ENCODE measurements around the gene TMCC1.
"Not testable (repeated sequence)": the region's sequence is repeated elsewhere in the genome, so short reads cannot be mapped to it uniquely, and the experiment has no call there.

TMCC1 gene

DNA sequence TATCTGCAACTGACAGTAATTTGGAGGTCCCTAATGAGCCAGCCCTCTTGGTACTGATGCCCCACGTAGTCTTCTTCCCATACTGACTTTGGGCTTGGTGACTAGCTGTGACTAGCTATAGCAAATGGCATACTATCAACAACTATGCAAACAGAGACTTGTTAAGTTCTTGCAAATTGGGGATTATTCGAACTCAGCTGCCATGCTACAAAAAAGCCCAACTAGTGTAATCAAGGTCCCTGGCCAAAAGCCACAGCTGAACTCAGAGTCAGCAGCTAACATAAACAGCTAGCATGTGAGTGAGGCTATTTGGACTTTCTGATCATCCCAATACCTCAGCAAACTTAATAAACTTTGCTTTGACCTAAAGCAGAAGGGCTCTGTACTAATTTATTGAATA lies 165.8 kb downstream of the TMCC1 start:
- DNase-seq (ENCODE audit: low read depth in 2 of 2) = no peak

DNA sequence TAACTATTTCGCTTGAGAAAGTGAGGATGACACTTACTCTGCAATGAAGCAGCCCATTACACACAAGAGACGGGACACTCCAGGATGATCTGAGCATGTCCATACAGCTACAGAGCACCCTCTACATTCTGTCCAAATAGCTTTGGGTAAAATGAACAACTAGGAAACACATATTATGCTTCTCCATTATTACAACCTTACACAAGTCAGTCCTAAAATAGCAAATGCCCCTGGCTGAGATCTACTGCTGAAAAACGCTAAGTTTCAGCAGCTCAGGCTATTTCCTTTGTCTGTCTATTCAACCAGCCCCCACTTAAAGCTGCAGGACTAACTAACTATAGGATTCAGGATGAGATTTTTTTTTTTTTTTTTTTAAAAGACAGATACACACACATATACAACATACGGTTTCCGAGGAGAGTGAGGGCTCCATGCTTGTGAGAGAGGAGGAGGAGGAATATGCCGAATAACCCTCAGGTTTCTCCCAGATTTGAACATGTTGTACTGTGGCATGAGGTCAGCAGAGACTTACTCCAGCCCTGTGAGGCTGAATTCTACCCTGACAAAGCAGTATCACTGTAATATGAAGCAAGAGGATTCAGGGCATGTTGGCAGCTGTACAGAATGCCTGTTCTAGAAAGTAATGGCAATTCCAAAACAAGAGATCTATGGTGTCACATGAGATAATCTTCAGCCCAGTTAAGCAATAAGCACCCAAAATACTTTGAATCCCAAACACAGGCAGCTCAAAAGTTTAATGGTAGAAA lies 169.8 kb downstream of the TMCC1 start:
- no peak for DNase-seq (ENCODE audit: low read depth in 2 of 2)

DNA sequence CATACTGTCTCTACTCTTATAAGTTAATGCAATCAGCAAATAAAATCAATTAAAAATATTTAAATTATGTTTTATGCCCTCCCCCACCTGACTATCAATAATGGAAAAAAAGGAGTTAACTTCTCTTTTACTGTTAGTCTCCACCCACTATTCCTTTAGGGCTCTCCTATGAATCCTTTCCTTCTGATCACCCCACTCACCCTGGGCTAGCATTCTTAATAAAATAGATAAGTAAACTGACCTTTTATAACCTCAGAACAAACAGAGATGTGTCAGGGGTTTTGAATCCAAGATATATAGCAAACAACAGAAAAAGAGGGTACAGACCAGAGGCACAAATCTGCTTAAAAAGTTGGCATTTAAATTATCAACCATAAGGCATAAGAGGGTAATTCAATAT lies 171.0 kb downstream of the TMCC1 start:
- DNase-seq (ENCODE audit: low read depth in 2 of 2) = no peak

DNA sequence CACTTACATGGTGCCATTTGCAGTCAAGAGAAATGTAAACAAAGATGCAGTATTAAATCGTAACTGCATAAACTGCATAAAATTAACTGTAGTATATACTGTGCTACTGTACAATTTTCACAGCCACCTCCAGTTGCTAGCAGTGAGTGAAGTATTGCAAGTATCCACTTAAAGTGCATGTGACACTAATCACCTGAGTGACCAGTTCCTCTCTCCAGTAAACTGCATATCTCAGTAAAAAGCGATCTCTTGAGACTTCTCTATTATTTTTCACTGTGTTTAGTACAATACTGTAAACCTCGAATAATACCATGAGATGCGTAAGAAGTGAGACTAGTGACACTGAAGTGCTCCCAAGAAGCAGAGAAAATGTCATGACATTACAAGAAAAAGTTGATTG lies 175.3 kb downstream of the TMCC1 start:
- DNase-seq (ENCODE audit: low read depth in 2 of 2) = no peak

DNA sequence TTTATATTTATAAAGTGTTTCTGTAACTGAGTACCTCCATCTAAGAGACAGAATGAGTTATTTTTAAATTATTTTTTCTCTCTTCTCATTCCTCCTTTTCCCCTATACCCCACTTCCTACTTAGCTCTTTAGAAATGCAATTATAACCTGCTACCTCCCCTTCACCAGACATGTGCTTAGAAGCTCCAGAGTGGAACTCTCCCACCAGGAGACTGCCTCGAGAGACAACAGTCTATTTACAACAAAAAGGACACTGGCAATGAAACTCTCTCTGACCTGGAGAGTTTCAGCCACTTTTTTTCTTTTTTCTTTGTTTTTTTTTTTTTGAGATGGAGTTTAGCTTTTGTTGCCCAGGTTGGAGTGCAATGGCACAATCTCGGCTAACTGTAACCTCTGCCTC lies 177.7 kb downstream of the TMCC1 start:
- no peak for DNase-seq (ENCODE audit: low read depth in 2 of 2)

DNA sequence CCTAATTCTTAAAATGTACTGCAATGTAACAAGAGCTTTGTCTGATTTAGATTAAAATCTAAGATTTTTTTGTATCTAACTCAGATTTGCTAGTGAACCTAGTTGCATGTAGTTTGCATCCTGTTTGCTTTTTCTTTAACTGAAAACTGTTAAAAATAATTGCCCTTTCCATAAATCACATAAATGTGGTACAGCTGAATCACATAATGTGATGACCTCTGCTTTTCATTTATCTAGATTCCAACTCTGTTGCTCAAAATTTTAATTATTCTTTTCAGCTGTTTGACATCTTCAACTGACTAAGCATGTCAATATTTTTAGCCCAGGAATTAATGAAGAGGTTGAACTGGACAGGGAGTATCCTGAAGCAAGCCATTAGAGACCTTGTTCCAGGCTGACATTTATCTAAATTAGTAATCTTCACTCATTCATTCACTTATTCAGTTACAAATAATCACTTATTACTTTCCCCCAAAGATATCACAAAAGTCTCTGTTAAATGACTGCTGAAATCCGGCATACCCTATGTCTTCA lies 185.1 kb downstream of the TMCC1 start:
- no peak for DNase-seq (ENCODE audit: low read depth in 2 of 2)

DNA sequence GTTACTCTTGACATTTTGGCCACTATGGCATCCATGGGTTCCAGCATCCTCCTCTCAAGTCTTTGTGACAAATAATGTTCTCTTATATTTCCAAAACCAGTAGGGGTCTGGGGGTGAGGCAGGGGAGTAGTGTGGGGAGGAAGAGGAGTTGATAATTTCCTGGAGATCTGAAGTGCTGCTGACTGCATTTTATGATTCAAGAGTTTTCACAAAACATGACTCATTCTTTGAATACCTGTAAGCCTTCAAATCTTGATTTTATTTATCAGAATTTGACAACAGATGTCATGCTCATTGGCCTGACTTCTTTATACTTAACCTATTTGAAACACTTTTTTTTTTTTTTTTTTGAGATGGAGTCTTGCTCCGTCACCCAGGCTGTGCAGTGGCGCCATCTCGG lies 188.2 kb downstream of the TMCC1 start:
- no peak for DNase-seq (ENCODE audit: low read depth in 2 of 2)

DNA sequence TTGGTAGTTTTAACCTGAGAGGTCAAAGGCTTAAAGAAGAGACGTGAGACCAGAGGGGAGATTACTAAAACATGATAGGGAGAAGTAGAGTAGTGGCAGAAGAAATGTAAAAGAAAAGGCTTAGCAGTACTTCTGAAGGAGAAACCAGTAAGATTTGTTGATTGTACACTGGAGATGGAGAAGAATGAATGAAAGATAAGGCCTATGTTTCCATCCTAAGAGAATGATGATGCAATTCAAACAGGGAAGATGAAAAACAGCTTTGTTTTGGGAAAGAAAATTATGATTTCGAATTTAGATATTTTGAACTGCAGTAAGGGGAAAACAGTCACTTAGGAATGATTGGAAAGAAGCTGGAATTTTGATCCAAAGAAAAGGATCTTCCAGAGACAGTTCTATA lies 189.6 kb downstream of the TMCC1 start:
- DNase-seq (ENCODE audit: low read depth in 2 of 2) = no peak

DNA sequence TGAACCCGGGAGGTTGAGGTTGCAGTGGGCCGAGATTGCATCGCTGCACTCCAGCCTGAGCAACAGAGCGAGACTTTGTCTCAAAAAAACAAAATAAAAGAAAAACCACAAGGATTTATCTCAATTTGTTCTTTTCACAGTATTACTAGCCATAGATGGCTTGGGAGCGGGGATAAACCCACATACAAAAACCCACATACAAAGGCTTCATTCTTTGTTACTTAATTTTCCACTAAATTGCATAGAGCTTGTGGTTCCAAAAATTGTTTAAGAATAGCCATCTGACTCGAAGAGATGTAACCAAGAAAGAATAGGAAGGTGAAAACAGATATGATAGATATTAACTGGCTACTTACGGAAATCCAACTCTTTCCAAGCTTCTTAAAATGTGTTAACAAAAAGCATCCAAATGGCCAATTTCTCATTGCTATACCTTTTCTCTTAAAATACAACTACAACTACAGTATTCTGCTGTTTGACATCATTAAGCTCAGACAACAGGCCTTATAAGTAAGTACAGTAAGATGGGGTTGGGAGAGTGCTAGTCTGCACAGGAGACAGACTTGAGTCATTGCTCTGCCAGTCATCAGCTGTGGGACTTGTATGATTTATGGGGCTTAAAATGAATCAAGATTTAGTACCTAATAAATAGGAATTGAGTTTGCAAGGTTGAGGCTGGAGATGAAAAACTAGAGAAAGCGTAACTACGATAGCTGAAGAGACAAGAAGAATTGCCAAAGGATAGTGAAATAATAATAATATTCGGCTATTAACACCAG lies 190.4 kb downstream of the TMCC1 start:
- no peak for DNase-seq (ENCODE audit: low read depth in 2 of 2)

DNA sequence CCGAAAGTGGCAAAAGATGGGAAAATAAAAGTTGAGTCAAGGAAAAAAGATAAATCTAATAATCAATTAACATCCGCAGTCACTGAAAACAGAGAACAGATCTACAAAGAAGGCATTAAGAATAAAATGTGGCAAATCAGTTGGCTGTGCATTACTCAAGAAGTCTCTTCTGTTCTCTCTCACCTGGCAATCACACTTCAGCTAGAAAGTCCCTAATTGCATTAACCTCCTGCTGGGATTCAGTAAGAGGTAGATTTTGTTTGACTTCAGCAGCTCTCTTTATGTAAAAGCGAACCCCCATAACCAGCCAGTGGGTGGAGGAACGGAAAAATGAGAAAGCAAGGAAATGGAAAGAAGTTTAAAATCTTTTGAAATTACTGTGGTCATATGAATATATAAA lies 192.3 kb downstream of the TMCC1 start:
- DNase-seq (ENCODE audit: low read depth in 2 of 2) = no peak

DNA sequence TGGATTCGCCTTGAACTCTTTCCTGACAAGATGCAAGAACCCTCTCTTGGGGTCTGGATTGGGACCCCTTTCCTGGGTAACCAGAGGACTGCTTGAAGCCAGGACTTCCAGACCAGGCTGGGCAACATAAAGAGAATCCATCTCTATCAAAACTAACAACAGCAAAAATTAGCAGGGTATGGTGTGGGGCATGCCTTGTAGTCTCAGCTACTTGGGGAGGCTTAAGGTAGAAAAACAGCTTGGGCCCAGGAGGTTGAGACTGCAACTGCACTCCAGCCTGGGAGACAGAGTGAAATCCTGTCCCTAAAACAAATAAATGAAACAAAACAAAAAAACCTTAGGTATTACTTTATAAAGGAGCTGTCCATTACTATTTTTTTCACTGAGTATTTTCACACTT lies 193.9 kb downstream of the TMCC1 start:
- no peak for DNase-seq (ENCODE audit: low read depth in 2 of 2)

DNA sequence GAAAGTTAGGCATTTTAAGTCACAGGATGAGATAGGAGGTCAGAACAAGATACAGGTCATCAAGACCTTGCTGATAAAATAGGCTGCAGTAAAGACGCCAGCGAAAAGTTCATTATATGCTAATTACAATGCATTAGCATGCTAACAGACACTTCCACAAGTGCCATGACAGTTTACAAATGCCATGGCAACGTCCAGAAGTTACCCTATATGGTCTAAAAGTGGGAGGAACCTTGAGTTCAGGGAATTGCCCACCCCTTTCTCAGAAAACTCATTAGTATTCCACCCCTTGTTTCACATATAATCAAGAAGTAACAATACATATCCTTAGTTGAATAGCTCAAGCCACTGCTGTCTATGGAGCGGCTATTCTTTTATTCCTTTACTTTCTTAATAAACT lies 194.3 kb downstream of the TMCC1 start:
- no peak for DNase-seq (ENCODE audit: low read depth in 2 of 2)

DNA sequence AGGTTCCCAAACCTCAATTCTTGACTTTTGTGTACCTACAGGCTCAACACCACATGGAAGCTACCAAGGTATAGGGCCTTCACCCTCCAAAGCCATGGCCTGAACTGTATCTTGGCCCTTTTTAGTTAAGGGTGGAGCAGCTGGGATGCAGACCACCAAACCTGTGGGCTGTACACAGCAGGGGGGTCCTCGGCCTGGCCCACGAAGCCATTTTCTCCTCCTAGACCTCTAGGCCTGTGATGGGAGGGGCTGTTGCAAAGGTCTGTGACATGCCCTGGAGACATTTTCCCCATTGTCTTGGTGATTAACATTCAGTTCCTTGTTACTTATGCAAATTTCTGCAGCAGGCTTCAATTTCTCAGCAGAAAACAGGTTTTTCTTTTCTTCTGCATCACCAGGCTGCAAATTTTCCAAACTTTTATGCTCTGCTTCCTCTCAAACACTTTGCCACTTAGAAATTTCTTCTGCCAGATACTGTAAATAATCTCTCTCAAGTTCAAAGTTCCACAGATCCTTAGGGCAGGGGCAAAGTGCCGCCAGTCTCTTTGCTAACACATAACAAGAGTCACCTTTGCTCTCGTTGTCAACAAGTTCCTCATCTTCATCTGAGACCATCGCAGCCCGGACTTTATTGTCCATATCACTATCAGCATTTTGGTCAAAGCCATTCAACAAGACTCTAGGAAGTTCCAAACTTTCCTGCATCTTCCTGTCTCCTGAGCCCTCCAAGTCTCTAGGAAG lies 196.1 kb downstream of the TMCC1 start:
- no peak for DNase-seq (ENCODE audit: low read depth in 2 of 2)

DNA sequence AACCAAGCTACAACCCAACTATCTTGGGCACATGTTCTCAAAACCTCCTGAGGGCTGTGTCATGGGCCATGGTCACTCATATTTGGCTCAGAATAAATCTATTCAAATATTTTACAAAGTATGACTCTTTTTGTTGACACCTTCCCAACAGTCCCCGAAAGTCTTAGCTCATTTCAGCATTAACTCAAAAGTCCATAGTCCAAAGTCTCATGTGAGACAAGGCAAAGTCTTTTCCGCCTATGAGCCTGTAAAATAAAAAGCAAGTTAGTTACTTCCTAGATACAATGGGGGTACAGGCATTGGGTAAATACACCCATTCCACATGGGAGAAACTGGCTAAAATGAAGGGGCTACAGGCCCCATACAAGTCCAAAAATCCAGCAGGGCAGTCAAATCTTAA lies 197.1 kb downstream of the TMCC1 start:
- not testable (repeated sequence) for DNase-seq (ENCODE audit: low read depth in 2 of 2)

DNA sequence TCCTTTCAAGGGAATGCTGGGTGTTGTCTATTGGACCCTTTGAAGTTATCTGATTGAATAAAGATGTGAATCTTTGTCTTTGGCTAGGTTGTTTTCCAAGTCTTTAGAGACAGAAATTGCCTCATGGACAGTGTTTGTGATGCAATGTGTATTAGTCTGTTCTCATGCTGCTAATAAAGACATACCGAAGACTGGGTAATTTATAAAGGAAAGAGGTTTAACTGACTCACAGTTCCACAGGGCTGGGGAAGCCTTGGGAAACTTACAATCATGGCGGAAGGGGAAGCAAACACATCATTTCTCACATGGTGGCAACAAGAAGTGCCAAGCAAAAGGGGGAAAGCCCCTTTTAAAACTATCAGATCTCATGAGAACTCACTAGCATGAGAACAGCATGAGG lies 198.3 kb downstream of the TMCC1 start:
- DNase-seq (ENCODE audit: low read depth in 2 of 2) = no peak

DNA sequence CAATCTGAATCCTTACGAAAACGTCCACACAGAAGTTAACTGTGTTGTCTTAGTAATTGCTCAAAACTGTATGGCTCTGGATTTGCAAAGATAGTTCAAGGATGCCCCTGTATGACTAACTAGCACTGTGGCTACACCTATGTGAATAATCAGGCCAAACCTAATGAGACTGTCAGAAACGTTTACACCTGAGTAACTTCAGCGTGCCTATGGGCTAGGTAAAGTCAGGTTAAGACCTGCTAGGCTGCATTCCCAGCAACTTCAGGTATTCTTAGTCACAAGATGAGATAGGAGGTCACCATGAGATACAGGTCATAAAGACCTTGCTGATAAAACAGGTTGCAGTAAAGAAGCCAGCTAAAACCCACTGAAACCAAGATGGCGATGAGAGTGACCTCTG lies 199.3 kb downstream of the TMCC1 start:
- no peak for DNase-seq (ENCODE audit: low read depth in 2 of 2)

DNA sequence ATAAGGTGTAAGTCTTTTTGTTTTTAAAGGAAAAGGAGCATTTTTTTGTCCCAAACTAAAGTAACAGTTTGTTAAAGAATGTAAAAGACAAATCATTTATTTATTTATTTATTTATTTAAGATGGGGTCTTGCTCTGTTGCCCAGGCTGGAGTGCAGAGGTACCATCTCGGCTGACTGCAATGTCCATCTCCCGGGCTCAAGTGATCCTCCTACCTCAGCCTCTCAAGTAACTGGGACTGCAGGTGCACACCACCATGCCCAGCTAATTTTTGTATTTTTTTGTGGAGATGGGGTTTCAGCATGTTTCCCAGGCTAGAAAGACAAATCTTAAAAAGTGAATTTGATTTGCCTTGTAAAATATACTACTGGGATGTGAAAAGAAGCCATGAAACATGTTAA lies 200.8 kb downstream of the TMCC1 start:
- DNase-seq (ENCODE audit: low read depth in 2 of 2) = no peak

DNA sequence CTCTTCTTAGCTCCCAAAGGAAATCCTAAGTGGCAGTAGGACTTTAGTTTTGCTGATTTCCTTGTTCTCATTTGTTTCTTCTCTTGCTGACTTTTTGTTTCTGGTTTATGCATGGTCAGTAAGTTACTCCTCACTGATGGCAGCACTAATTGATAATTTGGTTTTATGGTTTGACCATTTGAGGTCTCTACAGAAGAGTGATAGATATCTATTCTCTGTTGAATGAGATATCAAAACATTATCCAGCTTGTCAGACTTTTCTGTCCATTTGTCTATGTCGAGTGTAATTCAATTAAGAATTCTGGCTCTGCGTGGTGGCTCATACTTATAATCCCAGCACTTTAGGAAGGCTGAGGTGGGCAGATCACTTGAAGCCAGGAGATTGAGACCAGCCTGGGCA lies 202.5 kb downstream of the TMCC1 start:
- no peak for DNase-seq (ENCODE audit: low read depth in 2 of 2)

DNA sequence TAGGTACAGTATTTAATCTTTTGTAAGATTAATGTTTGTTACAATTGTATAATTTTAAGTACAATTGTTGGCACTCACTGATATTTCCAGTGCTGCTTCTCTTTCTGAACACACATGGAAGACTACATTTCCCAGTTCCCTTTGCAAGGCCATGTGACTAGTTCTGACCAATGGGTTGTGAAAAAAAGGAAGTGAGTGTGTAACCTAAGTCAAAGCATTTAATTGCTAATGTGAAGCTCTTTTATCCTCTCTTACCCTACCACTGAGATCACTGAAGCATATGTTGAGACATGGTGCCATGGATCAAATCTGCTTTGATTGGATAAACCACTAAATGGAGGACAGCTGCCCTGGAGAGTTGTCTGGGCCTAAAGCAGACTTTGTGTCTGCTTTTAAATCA lies 203.1 kb downstream of the TMCC1 start:
- DNase-seq (ENCODE audit: low read depth in 2 of 2) = no peak

DNA sequence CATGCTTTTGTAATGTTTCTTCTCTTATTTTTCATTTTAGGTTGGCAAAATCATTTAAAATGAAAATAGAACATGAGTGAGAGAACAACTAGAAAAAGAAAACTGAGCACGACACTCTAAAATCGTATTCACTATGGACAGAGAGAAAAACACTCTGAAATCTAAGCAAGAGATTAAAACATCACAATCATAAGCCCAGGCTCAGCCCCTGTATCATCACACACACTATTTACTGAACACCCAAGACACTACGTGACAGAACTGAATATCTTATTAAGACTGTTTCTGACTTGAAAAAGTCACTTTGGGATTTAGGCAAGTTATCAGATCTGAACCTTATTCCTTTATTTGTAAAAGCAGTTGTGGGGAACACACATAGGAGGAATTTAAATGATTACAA lies 204.5 kb downstream of the TMCC1 start:
- DNase-seq (ENCODE audit: low read depth in 2 of 2) = no peak

DNA sequence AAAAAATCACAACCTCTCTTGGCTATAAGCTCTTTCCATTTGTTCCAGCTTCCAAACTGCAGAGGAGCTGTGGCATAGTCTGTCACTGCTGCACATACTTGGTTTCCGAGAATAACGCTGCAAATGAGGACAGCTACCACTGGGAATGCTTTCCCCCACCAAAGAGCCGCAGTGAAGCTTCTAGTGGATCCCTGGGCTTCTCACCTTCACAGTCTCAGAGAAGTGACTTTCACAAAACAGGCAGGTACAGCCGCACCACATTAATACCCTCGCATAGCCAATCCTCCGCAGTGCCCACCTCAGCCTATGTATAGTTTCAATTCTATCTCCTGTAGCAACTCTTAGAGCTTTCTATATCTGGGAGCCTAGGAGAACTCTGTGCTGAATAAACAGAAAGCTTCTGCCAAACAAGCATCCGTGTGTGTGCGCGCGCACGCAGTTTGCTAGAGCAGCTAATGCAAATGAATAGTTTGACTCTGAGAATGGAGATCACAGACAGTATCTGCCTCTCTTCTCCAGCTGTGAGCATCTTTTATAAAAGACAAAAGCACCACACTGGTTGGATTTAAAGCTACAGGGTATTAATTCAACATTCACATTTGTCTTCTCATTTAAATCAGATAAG lies 205.1 kb downstream of the TMCC1 start:
- DNase-seq (ENCODE audit: low read depth in 2 of 2) = no peak

DNA sequence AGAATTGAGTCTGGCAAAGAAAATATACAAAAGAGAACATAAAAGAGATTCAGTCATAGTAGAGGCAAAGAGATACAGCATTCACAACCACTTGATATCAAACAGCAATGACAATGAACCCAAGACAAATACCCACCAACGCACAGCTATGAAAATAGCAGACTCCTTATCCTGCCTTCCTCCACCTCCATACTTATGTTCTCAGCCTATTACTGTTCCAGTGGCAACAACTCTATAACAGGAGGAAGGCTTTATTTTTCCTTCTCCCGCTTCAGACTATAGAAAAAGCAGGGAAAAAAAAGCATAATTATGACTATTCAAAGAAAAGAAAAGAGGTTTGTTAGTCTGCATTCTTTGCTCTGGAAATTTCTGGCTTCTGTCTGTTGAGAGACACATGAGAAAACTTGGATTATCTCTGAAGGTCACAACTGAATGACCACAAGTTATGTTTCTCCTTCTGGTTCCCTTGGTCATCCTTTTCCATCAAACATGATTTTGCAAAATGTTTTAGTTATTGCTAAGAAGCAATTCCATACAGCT lies 205.9 kb downstream of the TMCC1 start:
- no peak for DNase-seq (ENCODE audit: low read depth in 2 of 2)
